Measurements from ENCODE around the gene MIB1.

Gene MIB1

GRCh38 chr18:21834299-21834660 is 93.7 kb downstream of the MIB1 start:
- no peaks in the 10 kb centered on the region for H3K27me3 ChIP-seq (ENCODE audit: insufficient read depth, low read length)

GRCh38 chr18:21841570-21841969 is 101.0 kb downstream of the MIB1 start:
- Histone ChIP-seq H3K9me3 (ENCODE audit: low read length) (no peaks in the 10 kb centered on the region), H3K36me3 (ENCODE audit: insufficient read depth, low read length) (peaks cover 64% of the 10 kb centered on the region), H2AFZ (ENCODE audit: low read length) (no peak overlapping the region), H3K4me1 (ENCODE audit: insufficient read depth, low read length, severe bottlenecking) (no peaks in the 10 kb centered on the region), H4K20me1 (ENCODE audit: insufficient read depth, low read length) (no peaks in the 10 kb centered on the region), H3K9ac (ENCODE audit: low read length) (no peak overlapping the region), H3K27me3 (ENCODE audit: insufficient read depth, low read length) (no peaks in the 10 kb centered on the region), H3K4me3 (ENCODE audit: low read depth, low read length, poor library complexity, severe bottlenecking) (no peak overlapping the region), H3K27ac (ENCODE audit: low read depth, low read length, poor library complexity, severe bottlenecking) (no peak overlapping the region), H3K79me2 (ENCODE audit: insufficient read depth, low read length) (no peaks in the 10 kb centered on the region), H3K4me2 (ENCODE audit: low read length) (no peak overlapping the region), H3F3A (ENCODE audit: insufficient read depth, low read length) (no peaks in the 10 kb centered on the region), H3K9me2 (ENCODE audit: low read depth, low read length) (no peaks in the 10 kb centered on the region)
- TF ChIP-seq EZH2 (IDR thresholded peaks at IDR 0.05; ENCODE audit: borderline replicate concordance, low read length) = no peak
- TF ChIP-seq CTCF (IDR thresholded peaks at IDR 0.05; ENCODE audit: low read length) = no peak

More at GRCh38 chr18:21834299-21834660, 93.7 kb downstream of the MIB1 start:
- no peaks in the 10 kb centered on the region for H3K79me2 ChIP-seq (ENCODE audit: insufficient read depth, low read length)
- H3F3A ChIP-seq (ENCODE audit: insufficient read depth, low read length) = no peaks in the 10 kb centered on the region
- H3K4me3 ChIP-seq (ENCODE audit: low read depth, low read length, poor library complexity, severe bottlenecking) = no peak overlapping the region
- H3K9me2 ChIP-seq (ENCODE audit: low read depth, low read length) = no peaks in the 10 kb centered on the region
- no peak overlapping the region for H2AFZ ChIP-seq (ENCODE audit: low read length)
- TF ChIP-seq CTCF (IDR thresholded peaks at IDR 0.05; ENCODE audit: low read length) (no peak), EZH2 (IDR thresholded peaks at IDR 0.05; ENCODE audit: borderline replicate concordance, low read length) (no peak)
- no peak overlapping the region for H3K9ac ChIP-seq (ENCODE audit: low read length)
- H3K9me3 ChIP-seq (ENCODE audit: low read length) = no peaks in the 10 kb centered on the region
- no peaks in the 10 kb centered on the region for H4K20me1 ChIP-seq (ENCODE audit: insufficient read depth, low read length)
- H3K36me3 ChIP-seq (ENCODE audit: insufficient read depth, low read length) = peaks cover 14% of the 10 kb centered on the region; the same call in 1 of the 2 replicates
- no peaks in the 10 kb centered on the region for H3K4me1 ChIP-seq (ENCODE audit: insufficient read depth, low read length, severe bottlenecking)
- no peak overlapping the region for H3K27ac ChIP-seq (ENCODE audit: low read depth, low read length, poor library complexity, severe bottlenecking)
- no peak overlapping the region for H3K4me2 ChIP-seq (ENCODE audit: low read length)

- Histone ChIP-seq H3K9me3 (ENCODE audit: low read length) (no peaks in the 10 kb centered on the region), H4K20me1 (ENCODE audit: insufficient read depth, low read length) (no peaks in the 10 kb centered on the region), H3K9ac (ENCODE audit: low read length) (no peak overlapping the region), H3K79me2 (ENCODE audit: insufficient read depth, low read length) (no peaks in the 10 kb centered on the region), H3K27ac (ENCODE audit: low read depth, low read length, poor library complexity, severe bottlenecking) (no peak overlapping the region), H3K36me3 (ENCODE audit: insufficient read depth, low read length) (peaks cover 72% of the 10 kb centered on the region), H3K4me3 (ENCODE audit: low read depth, low read length, poor library complexity, severe bottlenecking) (no peak overlapping the region), H3K4me1 (ENCODE audit: insufficient read depth, low read length, severe bottlenecking) (no peaks in the 10 kb centered on the region), H3F3A (ENCODE audit: insufficient read depth, low read length) (no peaks in the 10 kb centered on the region), H3K27me3 (ENCODE audit: insufficient read depth, low read length) (no peaks in the 10 kb centered on the region), H3K4me2 (ENCODE audit: low read length) (no peak overlapping the region), H3K9me2 (ENCODE audit: low read depth, low read length) (no peaks in the 10 kb centered on the region), H2AFZ (ENCODE audit: low read length) (no peak overlapping the region)
- TF ChIP-seq EZH2 (IDR thresholded peaks at IDR 0.05; ENCODE audit: borderline replicate concordance, low read length) = no peak
- no peak for TF ChIP-seq CTCF (IDR thresholded peaks at IDR 0.05; ENCODE audit: low read length)
Measured at GRCh38 chr18:21843341-21843740, 102.7 kb downstream of the MIB1 start.

All from OCI-LY1 (cell line).